Activated CD4-positive, alpha-beta T cell treated with anti-CD3 and anti-CD28 coated beads, Interleukin-2, Interleukin-6, amounts not matched to agents 100 ng/mL and 50 ng/mL, durations not matched to agents 16 hours and 8 hours (primary cell): ENCODE data around the gene MSI2.
A peak's percentile ranks its signal among the peaks of the same experiment; 100 is the strongest.

ENCODE experiments used
- DNase-seq: peaks from one replicate; pipeline ENCODE4 v3.0.0-alpha.2; 2020

The MSI2 gene

DNA sequence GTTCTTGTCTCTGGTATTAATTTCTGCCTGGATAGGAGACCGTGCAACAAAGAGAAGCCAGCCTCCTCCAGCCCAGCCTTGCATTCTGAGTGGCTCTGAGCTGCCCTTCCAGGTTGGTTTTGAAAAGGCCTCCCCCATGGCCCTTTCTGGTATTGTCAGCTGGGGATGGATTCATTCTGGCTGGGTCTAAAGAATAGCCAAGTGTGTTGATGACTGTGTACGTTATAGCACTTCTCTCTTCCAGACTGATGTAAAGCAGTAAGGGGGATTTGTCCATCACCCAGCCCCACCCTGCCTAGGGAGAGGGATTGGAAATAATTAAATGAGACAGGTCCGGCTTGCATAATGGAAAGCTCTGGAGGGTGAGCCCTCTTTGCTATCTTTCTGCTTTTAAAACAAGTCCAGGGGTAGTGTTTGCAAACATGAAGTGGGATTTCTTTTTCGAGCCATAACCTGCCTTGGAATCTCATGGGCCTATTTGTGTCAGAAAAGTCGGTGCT, 146.4 kb downstream of the MSI2 start:
- DNase-seq: no peak

DNA sequence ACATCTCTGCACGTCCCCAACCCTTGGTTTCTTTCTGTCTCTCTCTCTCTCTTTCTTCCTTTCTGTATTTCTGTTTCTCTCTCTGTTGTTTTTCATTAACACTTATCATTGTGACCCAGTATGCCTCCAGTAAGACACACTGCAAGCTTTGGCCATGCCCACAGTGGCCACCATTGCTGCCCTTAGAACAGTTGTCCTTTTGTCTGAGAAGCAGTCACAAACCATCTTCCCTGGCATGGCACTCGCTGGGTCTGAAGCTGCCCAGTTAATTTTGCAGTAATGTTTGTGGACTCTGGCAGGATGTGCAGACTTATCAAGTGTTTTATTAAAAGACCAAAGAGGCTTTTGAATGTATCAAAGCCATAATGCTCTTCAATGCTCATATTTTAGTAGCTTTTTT, 146.9 kb downstream of the MSI2 start:
- DNase-seq: no peak

DNA sequence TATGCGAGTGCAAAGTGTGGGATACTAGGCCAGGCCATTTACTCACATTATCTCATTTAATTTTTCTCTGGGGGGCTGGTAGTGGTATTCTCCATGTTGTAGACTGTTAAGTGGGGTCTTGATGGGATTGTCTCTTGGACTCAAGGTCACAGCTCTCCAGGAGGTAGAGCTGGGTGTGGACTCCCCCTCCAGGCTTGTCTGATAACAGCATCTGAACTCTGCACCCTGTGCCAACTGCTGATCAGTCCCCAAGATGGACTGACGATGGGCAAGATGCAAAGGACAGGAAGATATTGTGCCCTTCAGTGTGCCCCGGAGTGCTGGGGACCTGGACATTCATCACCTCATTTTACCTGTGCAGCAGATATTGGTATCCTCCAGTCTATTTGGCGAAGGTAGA, 147.8 kb downstream of the MSI2 start:
- DNase-seq: no peak

DNA sequence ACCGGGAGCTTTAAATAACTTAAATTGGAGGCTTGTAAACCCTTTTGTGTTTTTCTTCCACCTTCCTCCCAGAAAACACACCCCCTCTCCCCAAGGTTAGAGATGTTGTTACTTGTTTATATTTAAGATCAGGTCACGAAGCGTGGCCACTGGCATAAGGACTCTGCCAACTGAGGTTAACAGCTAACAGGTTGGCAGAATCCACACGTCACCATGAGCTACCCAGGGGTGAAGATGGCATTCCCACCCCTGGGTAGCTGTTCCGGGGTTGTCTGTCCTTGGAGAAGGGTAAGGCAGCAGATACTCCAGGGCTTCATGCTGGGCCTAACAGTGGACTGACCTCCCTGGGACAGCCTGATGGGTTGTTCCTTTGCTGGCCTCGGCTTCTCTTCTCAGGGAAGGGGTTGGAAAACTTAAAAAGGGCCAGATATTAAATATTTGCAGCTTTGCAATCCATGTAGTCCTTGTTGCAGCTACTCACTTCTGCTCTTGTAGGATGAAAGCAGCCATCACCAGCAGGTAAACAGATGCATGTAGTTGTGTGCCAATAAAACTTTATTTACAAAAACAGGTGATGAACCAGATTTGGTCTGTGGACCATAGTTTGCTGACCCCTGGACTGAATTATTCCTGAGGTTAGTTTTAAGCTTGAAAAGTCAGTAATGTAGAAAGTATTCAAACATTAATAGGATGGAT, 148.6 kb downstream of the MSI2 start:
- no peak for DNase-seq

DNA sequence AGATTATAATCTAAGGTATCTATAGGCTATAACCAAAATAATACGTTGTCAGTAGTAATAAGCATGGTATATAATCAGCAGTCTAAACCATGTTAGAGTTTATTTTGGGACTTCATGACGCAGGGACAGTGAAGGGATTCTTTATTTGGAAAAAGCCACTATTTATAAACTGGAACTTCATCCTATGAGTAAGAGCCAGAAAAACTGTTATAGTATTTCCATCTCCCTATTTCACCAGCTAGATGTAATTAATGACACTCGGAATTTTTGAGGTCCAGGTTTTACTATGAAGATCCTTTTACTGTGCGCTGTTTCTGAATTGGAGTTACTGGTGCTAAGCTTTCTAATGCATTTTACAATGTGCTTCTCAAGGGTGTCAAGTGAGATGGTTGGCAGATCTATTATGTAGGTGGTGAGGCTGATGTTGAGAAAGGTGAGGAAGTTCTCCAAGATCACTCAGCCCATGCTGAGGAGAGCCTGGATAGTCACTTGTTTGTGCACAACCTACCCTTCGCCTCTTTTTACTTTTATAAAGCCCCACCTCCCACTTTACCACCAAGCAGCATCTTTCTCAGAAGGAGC, 149.3 kb downstream of the MSI2 start:
- DNase-seq: no peak

DNA sequence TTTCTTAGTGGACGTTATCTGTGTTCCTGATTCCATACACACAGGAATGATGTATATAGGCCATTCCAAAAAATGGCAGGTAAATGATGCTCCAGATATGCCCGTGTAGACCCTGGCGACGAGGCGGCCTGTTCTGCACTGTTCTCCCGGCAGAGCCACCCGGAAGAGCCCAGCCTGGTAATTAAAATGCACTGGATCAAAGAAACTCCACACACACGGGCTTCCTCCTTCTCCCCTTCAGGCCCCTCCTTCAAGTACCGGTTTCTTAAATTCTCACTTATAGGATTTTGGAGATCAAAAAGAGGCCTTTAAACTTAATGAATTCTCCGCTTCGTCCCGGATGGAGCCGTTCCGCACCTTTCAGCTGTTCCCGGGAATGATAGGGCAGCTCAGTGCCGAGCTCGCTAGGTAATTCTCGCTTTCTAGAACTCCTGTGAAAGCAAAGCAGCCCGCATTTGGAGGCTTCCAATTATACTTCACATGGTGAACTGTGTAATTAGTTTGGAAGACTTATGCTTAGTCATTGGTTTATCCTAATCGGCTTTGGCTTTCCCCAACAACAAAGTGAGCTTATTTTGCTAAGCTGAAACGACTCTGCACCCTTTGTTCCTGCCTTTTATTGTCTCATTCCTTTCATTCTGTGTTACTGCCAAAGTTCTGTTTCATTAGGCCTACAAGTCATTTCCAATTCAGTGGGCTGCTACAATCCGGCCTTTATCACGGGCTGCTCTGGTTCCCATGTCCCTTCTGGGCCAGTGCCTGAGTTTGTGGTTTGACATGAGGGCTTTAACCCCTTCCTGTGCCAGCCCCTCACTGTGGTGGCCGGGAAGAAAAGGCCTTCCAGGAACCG, 150.0 kb downstream of the MSI2 start:
- DNase-seq: no peak

DNA sequence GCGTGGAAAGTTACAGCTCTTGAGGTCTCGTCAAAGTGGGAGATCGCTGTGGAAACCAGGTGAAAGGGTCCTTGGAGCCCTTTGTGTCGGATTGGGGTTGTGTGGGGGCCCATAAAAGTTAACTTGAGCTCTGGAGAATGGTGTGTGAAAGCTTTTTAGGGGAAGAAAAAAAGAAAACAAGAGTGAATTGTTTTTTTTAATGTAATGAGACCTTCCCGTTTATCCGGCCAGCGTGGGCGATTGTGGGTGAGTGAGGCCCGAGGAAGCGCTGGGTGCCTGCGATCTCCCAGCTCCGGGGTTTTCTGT, 150.6 kb downstream of the MSI2 start:
- DNase-seq: no peak

DNA sequence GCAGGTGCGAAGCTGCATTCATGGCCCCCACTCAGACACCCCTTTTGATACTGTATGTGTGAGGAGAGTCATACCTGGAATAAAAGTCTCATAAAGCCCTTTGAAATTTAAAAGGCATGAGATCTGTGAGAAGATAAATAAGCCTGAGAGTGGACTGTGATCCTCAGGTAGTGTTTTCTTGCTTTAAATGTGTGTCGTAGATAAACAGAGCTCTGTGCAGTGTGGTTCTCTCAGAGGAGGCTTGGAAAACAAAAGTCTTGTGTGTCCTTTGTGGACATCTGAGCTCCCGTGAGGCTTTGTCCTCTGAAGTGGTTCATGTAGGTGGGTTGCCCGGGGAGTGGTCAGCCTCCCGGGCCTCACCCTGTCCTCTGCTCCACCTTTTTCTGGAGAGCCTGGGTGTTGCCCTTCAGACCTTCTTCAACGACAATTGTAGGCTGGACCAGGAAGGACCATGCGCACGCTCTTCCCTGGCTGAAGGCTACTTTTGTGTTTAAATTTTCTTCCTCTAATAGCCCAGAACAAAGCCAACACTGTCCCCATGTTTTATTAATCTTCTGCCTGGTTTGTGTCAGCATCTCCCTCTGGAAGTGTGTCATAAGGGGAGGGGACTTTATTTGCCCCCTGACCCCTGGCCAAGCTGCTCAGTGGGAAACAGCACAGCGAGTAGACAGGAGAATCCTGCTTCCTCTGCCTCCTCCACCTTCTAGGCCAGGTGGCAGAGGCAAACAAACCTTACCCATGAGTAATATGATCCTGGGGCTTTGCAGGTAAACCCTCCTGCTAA, 151.2 kb downstream of the MSI2 start:
- peak; percentile 13 for DNase-seq

DNA sequence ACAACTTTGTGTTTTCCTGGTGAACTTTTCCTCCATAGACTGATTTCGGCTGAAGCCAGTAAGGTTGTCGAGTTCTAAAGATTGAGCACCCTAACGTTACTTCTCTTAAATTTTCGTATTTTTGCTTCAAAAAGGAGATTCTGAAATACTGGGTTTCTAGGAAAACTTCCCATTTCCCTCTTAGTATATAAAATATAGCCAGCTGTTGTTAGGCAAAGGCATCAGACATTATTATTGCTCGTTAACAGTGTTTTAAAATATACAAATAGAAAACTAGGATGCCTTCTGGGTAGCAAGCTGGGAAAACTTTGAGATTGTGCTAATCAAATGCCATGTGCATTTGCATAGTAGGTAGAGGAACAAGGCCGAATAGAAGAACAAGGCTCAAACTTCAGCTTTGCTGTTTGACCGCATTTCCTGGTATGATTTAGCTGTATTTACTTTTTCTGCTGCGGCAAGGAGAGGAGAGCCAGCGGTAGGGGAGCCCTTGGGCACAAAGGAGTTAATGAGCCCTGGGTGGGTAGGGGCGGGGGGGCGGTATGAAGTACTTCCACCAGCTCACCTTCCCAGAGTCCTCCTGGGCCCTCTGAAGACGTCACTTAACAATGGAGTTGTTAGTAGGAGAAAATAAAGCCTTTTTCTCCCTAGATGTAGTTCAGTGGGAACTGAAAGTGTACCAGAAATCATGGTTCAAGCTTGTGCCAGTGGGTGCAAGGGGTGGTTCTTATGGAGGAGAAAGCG, 151.9 kb downstream of the MSI2 start:
- DNase-seq: peak; percentile 72

DNA sequence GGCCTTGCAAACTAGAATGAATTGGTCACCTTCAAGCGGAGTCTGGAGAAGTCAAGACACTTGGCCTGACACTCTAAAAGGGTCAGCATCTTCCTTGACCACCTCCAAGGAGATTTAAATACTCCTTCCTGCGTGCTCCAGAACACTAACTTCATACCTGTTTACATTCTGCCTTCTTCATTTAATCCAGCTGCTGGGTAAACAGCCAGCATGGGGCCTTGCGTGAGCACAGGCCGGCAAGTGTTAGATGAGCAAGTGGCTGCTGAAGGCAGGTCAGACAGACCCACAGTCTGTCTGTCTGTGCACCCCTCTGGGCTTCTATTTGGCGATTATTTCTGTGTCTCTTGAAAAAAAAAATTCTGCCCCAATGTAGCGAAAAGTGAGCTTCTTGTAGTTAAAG, 153.8 kb downstream of the MSI2 start:
- no peak for DNase-seq

DNA sequence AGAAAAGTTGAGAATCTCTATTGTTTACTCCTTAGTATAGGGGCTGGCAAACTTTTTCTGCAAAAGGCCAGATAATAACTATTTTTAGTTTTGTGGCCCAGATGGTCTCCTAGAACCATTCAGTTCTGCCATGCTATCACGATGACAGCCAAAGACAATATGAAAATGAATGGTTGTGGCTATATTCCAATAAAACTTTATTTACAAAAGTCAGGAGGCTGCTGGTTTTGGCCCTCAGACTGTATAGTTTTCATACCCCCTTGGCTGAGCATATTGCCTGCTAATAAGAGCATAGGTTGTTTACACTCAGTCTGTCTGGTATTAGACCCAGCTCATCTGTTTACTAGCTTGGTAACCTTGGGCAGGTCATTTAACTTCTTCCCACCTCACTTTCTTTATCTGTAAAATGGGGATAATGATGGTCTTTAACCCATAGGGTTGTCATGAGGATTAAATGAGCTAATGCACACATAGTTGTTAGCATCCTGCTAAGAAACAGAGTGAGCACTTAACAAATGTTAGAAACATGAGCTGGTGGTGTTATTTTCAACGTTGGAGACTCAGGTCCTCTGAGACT, 156.3 kb downstream of the MSI2 start:
- no peak for DNase-seq

DNA sequence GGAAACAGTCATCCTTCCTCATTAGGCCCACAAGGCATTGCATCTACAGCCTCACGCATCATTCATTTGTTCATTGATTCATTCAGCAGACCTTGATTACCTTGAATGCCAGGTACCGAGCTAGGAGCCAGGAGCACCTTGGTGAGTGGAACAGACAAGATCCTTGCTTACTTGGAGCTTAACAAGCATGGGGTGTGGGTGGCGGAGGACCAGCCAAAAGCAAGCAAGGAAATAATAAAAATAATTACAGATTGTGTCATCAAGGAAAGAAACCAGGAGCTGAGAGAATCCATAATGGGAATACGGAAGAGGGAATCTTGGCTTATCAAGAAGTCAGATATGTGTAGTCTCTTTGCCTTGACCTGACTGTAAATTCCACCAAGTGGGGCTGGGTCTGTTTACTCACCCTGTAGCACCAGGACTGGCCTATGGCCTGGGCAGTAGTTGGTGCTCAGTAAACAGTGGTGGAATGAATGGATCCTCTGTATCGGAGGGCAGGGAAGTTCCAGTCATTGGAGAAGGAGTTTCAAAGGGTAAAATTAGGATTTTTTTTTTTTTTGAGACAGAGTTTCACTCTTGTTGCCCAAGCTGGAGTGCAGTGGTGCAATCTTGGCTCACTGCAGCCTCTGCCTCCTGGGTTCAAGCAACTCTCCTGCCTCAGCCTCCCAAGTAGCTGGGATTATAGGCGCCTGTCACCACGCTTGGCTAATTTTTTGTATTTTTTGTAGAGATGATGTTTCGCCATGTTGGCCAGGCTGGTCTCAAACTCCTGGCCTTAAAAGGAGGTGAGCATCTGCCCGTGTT, 157.7 kb downstream of the MSI2 start:
- no peak for DNase-seq

DNA sequence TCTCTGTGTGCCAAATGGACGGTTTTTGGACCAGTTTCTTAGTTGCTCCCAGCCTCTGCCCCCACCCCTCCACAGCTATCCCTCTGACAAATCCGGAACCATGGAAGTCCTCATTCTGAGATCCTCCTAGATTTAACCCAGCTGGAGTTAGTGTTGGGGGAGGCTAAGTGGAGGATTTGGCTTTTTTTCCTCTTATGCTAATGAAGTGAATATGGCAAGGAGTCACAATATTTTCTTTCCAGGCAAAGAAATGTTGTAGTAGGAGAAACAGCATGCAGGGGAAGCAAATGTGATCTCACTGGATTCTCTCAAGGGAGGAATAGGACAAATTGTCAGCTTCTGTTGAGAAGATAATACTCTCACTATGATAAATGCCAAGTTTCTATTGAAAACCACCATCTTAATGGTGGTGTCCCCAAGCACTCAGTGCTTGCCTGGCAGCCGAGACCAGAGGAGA, 159.5 kb downstream of the MSI2 start:
- DNase-seq: no peak

DNA sequence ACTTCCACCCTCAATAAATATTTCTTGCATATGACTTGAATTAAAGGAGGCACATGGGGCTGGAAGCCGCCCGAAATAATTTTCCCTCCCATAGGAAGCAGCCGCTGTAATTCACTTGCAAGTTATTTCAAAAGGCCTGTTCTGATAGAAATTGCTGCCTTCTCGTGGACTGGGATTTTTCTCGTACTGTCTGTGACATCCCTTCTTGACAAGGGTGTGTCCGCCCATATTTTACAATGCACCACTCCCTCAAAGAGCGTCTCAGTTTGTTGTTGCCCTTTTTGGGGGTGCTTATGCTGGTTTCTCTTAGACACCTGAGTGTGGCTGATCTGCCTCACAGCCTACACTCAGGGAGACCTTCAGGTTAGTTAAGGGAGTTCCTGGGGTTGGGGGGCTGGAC, 160.0 kb downstream of the MSI2 start:
- no peak for DNase-seq

DNA sequence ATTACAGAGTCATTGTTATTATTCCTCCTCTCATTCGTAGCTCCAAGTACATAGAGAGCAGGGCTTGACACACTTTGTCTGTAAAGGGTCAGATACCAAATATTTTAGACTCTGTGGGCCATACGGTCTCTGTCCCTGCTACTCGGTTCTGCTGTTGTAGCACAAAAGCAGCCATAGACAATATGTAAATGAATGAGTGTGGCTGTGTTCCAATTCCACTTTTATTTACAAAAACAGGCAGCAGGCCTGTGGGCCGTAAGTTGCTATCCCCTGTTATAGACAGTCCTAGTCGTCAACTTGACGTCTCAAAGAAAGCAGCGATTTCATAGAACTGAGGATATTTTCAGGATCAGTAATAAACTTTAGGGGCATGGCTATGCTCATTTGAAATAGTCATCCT, 161.6 kb downstream of the MSI2 start:
- DNase-seq: no peak

DNA sequence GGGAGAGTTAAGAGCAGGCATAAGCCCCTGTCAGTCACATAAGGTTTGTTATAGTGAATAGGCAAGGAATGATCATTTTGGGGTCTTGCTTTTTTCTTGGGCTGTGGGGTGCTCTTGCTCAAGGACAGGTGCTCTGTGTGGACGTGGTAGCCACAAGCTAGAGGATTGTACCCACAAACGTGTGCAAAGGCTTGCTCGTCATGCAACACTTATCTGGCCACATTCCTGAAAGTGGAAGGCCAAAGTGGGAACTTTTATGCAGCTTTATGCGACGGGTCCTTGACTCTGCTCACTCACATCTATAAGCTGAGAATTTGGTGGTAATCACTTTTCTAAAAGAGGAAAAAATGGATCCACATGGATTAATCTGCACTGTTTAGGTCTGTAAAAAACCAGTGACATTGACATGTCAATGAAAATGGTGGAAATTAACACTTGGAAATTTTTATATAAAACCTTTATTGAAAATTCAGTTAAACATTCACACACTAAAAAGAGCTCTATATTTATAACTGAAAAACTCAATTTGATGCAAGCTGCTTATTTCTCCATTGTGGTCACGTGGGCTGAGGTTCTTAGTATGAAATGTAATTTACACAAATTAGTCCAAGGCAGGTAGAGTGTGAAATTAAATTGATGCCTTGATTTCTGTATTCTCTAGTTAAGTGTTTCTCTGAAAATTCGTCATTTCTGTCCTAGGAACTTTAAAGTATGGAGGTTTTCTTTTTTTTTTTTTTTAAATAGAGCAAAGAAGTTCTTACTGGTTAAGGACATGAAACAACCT, 162.3 kb downstream of the MSI2 start:
- DNase-seq: peak; percentile 30

DNA sequence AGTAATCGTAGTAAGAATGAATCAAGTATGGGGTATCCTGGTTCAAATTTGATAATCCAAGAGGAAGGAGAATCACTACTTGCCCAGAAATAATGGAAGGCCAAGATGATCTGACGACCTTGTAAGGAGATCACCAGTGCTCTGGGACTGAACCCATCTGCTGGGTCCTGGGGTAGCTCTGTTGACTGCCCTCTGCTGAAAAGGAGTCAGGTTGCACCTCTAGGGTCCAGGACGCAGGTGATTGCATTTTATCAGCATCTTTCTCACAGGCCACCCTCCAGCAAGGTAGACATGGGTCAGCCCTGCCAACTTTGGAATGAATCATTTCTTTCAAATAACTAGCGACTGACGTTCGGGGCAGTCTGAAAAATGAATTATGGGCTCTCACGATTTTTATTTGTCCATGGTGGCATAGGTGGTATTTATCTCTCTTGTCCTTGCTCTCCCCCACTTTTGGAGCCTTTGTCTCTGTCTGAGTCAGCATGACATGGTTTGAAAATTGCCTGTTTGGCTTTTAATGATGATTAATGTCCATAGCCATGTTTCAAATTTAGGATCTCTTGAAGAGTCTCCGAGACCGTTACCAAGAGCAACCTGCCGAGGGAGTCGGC, 163.7 kb downstream of the MSI2 start:
- DNase-seq: no peak

DNA sequence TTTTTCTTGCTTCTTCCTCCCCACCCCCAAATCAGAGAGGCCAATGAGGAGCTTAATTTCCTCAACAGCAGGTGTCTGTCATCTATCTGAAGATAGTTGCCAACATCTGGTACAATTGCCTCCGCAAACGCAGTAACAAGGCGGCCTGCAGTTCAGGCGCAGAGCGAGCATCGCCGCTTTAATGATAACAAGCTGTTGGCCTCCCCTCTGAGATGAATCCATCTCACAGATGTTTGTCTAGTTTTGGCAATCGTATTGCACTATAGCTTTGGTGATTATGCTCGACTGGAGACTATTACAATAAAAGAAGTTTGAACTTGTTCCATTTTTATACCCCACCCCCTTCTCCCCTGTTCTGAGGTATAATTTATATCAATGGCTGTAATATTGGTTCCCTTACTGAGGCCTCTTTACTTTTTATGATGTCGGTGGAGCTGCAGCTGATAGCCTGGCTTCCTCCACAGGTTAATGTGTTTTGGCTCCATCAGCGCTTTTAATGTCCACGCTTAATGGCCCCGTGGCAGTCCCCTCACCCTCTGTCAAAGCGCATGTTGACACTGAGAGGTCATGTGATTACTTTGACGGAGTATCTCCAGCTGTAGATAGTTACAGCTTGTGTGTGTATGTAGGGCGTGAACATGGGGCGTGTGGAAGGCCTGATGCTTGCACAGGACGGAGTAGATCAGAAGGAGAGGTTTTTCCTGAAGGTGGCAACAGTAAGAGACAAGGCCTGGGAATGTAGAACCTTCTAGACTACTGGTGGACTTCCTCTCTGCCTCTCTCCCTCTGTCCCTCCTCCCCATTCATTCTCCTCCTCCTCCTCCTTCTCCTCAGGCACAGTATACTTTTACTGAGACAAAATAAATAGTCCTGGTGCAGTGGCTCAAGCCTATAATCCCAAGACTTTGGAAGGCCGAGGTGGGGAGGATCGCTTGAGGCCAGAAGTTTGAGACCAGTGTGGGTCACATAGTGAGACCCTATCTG, 164.7 kb downstream of the MSI2 start:
- no peak for DNase-seq
